GM12801 (cell line): ENCODE results near the gene LY6G6C.

Experiments used
- CTCF ChIP-seq: IDR thresholded peaks from one replicate; pipeline ENCODE4 v1.5.1; 2011; ENCODE audit warnings: control low read depth; ENCODE audit not compliant: insufficient read length; ENCODE audit errors: extremely low read depth

The LY6G6C gene

GRCh38 chr6:31722173-31722572 is 627 bp upstream of the LY6G6C start:
- no peak for TF ChIP-seq CTCF

GRCh38 chr6:31720196-31720770 is 1.3 kb downstream of the LY6G6C start:
- TF ChIP-seq CTCF = no peak

- TF ChIP-seq CTCF = no peak
Observed at GRCh38 chr6:31719001-31719400, 2.5 kb downstream of the LY6G6C start.

GRCh38 chr6:31718265-31718664 is 3.3 kb downstream of the LY6G6C start:
- TF ChIP-seq CTCF = no peak

- TF ChIP-seq CTCF = no peak
Observed at GRCh38 chr6:31717499-31718222, 3.9 kb downstream of the LY6G6C start.

- TF ChIP-seq CTCF = no peak
Observed at GRCh38 chr6:31715022-31715958, 6.3 kb downstream of the LY6G6C start, which contains the start of gene LY6G6D. Gene LY6G6D, plus strand, starts transcription at chr6:31715348. Its CDS starts 8 bp downstream, at chr6:31715356.
